ENCODE results near the gene TRAF7.

Gene TRAF7

DNA sequence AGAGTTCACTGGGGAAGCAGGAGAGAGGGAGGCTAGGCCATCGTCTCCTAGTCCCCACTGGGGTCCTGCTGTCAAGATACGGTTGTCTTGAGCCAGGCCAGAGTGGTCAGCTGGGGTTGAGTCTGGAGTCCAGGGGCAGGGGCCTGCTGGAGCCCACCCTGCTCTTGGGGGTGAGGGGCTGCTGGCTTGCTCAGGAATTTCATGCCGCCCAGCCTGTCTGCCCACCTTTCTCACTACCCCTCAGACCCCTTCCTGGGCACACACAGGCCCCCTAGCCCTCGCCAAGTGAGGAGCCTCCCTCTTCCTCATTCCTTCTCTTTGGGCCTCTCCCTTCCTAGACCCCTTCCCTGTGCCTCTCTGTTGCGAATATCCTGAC is 1.3 kb downstream of the TRAF7 start:
- no peak for DNase-seq
- in situ Hi-C loops (cut with HindIII; ENCODE audit: low pct_ligation_motif_present, low pct_unique_long_range_greater_than_20kb, low sequenced_read_pairs): loop anchor here (25.0 kb wide), 1 partner anchor 305 kb away; the partner anchor contains the start of genes NTN3 and TEDC2

DNA sequence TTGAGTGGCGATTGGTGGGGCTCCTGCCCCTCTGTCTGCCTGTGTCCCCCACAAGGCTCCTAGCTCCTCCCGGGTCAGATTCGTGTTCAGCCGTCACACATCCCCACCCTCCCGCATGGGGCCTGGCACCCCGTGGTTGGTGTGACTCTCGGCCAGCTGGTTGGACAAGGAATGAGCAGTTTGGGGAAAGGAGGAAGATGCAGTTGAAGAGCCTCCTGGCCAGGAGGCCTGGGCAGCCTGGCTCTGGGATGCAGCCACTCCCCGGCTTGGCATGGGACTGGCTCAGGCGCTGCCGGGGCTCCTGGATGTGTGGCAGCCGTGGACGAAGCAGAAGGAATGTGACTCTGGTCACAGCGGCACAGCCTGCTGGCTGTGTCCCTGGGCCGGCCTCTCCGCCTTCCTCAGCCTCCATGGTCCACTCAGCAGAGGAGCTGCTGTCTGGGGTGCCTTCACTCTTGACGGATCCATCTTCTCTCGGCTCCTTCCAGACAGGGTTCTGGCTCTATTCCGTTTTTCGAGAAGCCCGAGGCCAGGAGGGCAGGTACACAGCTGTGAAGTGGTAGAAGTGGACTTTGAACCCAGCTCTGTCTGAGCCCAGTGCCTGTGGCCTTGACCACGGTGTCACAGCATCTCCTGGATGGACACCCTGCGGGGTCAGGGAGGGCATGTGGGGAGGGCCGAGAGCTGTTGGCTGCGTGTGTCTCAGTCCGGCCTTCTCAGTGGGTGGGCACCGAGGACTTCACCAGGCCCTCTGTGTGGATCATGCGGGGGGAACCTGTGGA is 2.1 kb downstream of the TRAF7 start:
- no peak for DNase-seq
- in situ Hi-C loops (cut with HindIII; ENCODE audit: low pct_ligation_motif_present, low pct_unique_long_range_greater_than_20kb, low sequenced_read_pairs): loop anchor here (25.0 kb wide), 1 partner anchor 305 kb away; the partner anchor contains the start of genes NTN3 and TEDC2

- DNase-seq: no peak
- in situ Hi-C loops (cut with HindIII; ENCODE audit: low pct_ligation_motif_present, low pct_unique_long_range_greater_than_20kb, low sequenced_read_pairs): loop anchor here (25.0 kb wide), 1 partner anchor 304 kb away; the partner anchor contains the start of genes NTN3 and TEDC2
Observed at GRCh38 chr16:2158262-2158638, 2.7 kb downstream of the TRAF7 start.

GRCh38 chr16:2159175-2159838 is 3.7 kb downstream of the TRAF7 start:
- DNase-seq: no peak

GRCh38 chr16:2160915-2161551 is 5.5 kb downstream of the TRAF7 start:
- DNase-seq: no peak
- in situ Hi-C loops (cut with HindIII; ENCODE audit: low pct_ligation_motif_present, low pct_unique_long_range_greater_than_20kb, low sequenced_read_pairs): loop anchor here (10.0 to 25.0 kb wide), 2 partner anchors 126 to 301 kb away; partner anchors contain the start of genes NTN3 and TEDC2

More at GRCh38 chr16:2159175-2159838, 3.7 kb downstream of the TRAF7 start:
- in situ Hi-C loops (cut with HindIII; ENCODE audit: low pct_ligation_motif_present, low pct_unique_long_range_greater_than_20kb, low sequenced_read_pairs): loop anchor here (25.0 kb wide), 1 partner anchor 303 kb away; the partner anchor contains the start of genes NTN3 and TEDC2

- no peak for DNase-seq
- in situ Hi-C loops (cut with HindIII; ENCODE audit: low pct_ligation_motif_present, low pct_unique_long_range_greater_than_20kb, low sequenced_read_pairs): loop anchor here (10.0 to 25.0 kb wide), 2 partner anchors 127 to 300 kb away; partner anchors contain the start of genes NTN3 and TEDC2
Observed at GRCh38 chr16:2161911-2162310, 6.3 kb downstream of the TRAF7 start.

GRCh38 chr16:2162676-2163118 is 7.1 kb downstream of the TRAF7 start:
- in situ Hi-C loops (cut with HindIII; ENCODE audit: low pct_ligation_motif_present, low pct_unique_long_range_greater_than_20kb, low sequenced_read_pairs): loop anchor here (10.0 to 25.0 kb wide), 2 partner anchors 128 to 300 kb away; partner anchors contain the start of genes NTN3 and TEDC2
- no peak for DNase-seq

DNA sequence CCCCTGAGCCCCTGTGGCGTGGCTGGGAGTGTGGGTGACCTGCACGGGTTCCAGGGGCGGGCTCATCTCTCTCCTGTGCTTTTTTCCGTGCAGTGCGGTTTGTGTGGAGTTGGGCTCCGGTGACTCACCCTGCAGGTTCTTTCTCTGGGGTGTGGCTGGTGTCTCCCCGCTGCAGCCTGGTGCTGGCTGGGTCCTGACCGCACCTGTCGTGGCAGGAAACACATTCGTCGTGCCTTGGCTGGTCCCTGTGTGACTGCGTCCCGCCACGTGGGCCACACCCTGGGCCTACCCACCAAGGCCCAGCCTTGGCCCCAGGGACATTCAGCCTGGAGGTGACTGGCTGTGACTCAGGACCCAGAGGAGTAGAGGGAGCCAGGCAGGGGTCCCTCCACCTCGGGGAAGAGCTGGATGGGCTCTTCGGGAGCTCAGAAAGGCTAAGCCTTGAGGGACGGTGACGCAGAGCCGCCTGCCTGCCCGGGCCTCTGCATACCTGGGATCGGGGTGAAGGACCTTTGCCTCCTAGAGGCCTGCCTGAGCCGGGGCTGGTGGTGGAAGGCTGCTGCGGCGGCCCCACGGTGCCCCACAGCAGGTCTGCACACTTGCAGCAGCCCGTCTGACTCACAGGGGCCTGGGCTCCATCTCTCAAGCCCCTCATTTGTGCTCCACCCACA is 7.8 kb downstream of the TRAF7 start:
- in situ Hi-C loops (cut with HindIII; ENCODE audit: low pct_ligation_motif_present, low pct_unique_long_range_greater_than_20kb, low sequenced_read_pairs): loop anchor here (10.0 to 25.0 kb wide), 2 partner anchors 129 to 299 kb away; partner anchors contain the start of genes NTN3 and TEDC2
- no peak for DNase-seq

GRCh38 chr16:2165861-2166260 is 10.3 kb downstream of the TRAF7 start:
- DNase-seq: no peak
- in situ Hi-C loops (cut with HindIII; ENCODE audit: low pct_ligation_motif_present, low pct_unique_long_range_greater_than_20kb, low sequenced_read_pairs): loop anchor here (10.0 to 25.0 kb wide), 2 partner anchors 131 to 296 kb away; partner anchors contain the start of genes NTN3 and TEDC2

- no peak for DNase-seq
- in situ Hi-C loops (cut with HindIII; ENCODE audit: low pct_ligation_motif_present, low pct_unique_long_range_greater_than_20kb, low sequenced_read_pairs): loop anchor here (10.0 to 25.0 kb wide), 2 partner anchors 132 to 296 kb away; partner anchors contain the start of genes NTN3 and TEDC2
Observed at GRCh38 chr16:2166263-2167067, 10.9 kb downstream of the TRAF7 start.

DNA sequence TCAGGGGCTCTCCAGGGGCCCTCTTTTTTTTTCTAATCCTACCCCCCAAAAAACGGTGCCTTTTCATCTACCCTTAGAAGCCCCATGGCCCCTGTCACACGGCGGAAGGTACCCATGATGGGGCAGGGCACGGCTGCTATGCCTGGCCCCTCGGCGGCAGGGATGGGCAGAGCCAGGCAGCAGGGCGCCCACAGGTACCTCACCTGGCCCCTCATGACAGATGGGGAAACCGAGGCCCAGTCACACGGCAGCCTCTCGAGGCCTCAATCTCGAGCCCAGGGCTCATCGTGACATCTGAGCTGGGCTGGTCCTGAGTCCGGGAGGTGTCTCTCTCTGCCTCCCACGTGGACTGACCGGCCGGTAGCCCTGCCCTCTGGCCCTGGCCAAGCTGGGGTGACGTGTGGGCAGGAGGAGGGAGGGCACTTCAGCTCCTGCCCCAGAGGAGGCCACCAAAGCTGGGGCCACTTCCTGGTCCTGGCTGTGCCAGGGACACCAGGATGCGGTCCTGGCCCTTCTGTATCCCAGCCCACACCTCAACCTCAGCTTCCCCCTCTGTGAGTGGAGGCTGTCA is 11.6 kb downstream of the TRAF7 start:
- no peak for DNase-seq
- in situ Hi-C loops (cut with HindIII; ENCODE audit: low pct_ligation_motif_present, low pct_unique_long_range_greater_than_20kb, low sequenced_read_pairs): loop anchor here (10.0 to 25.0 kb wide), 2 partner anchors 132 to 295 kb away; partner anchors contain the start of genes NTN3 and TEDC2

- no peak for DNase-seq
- in situ Hi-C loops (cut with HindIII; ENCODE audit: low pct_ligation_motif_present, low pct_unique_long_range_greater_than_20kb, low sequenced_read_pairs): loop anchor here (25.0 kb wide), 1 partner anchor 292 kb away; the partner anchor contains the start of genes NTN3 and TEDC2
Observed at GRCh38 chr16:2170080-2170479, 14.5 kb downstream of the TRAF7 start.

- in situ Hi-C loops (cut with HindIII; ENCODE audit: low pct_ligation_motif_present, low pct_unique_long_range_greater_than_20kb, low sequenced_read_pairs): loop anchor here (25.0 kb wide), 1 partner anchor 291 kb away; the partner anchor contains the start of genes NTN3 and TEDC2
- DNase-seq: no peak
Observed at GRCh38 chr16:2170587-2171435, 15.2 kb downstream of the TRAF7 start.

DNA sequence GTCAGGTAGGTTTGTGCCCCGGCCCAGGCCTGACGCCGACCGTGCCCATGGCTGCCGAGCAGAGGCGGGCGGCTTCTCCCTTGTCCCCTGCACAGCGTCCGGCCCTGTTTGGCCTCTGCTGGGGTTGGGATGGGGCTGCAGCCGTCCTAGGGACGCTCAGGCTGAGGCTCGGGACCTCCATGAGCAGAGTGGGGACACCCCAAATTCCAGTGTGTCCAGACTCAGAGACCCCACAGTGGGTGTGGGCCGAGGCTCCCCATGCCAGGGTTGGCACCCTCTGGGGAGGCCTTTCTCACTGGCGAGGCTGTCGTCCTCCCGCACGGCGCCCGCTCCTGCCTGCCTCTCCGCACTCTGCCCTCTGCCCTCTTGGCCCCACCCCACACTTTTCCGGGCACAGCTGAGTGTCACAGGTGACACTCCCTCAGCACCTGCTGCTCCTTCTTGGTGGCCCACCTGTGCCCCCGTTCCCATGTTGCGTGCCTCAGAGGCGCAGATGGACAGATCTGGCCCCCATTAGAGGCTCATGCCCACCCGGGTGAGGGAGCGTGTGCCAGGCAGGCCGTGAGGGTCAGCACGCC is 16.1 kb downstream of the TRAF7 start:
- in situ Hi-C loops (cut with HindIII; ENCODE audit: low pct_ligation_motif_present, low pct_unique_long_range_greater_than_20kb, low sequenced_read_pairs): loop anchor here (25.0 kb wide), 1 partner anchor 291 kb away; the partner anchor contains the start of genes NTN3 and TEDC2
- DNase-seq: no peak

- no peak for DNase-seq
- in situ Hi-C loops (cut with HindIII; ENCODE audit: low pct_ligation_motif_present, low pct_unique_long_range_greater_than_20kb, low sequenced_read_pairs): loop anchor here (25.0 kb wide), 1 partner anchor 289 kb away; the partner anchor contains the start of genes NTN3 and TEDC2
Observed at GRCh38 chr16:2172688-2173335, 17.2 kb downstream of the TRAF7 start.
